SKM-1 treated with dmso at 0.1 percent for 144 hours (cell line): ENCODE measurements around the gene CTLA4.

ENCODE experiments used
- DNase-seq: peaks from one replicate; lab custom pipeline; 2025; ENCODE audit not compliant: unreplicated experiment; lab: John Stamatoyannopoulos, UW

CTLA4 gene

GRCh38 chr2:203889944-203890343, 22.4 kb downstream of the CTLA4 start:
- DNase-seq = no peak

- no peak for DNase-seq
These were observed 23.2 kb downstream of the CTLA4 start for GRCh38 chr2:203890733-203891132.

GRCh38 chr2:203891474-203891873, 23.9 kb downstream of the CTLA4 start:
- peak; percentile 79 for DNase-seq

- no peak for DNase-seq
These were observed 24.6 kb downstream of the CTLA4 start for GRCh38 chr2:203892207-203892606.

- DNase-seq = no peak
These were observed 25.8 kb downstream of the CTLA4 start for GRCh38 chr2:203893401-203893800.

- DNase-seq = no peak
These were observed 26.3 kb downstream of the CTLA4 start for GRCh38 chr2:203893840-203894239.

GRCh38 chr2:203894262-203894661, 26.7 kb downstream of the CTLA4 start:
- no peak for DNase-seq

- DNase-seq = peak; percentile 12
These were observed 30.0 kb downstream of the CTLA4 start for GRCh38 chr2:203897544-203897943.

- no peak for DNase-seq
These were observed 31.1 kb downstream of the CTLA4 start for GRCh38 chr2:203898657-203899056.

GRCh38 chr2:203900253-203900652, 32.7 kb downstream of the CTLA4 start:
- DNase-seq = no peak

GRCh38 chr2:203904022-203904421, 36.5 kb downstream of the CTLA4 start:
- DNase-seq = no peak

- DNase-seq = no peak
These were observed 38.1 kb downstream of the CTLA4 start for GRCh38 chr2:203905656-203906055.

- DNase-seq = peak; percentile 47
These were observed 40.7 kb downstream of the CTLA4 start for GRCh38 chr2:203908066-203908796.

GRCh38 chr2:203908797-203909185, 41.2 kb downstream of the CTLA4 start:
- DNase-seq = no peak

- peak; percentile 34 for DNase-seq
These were observed 41.8 kb downstream of the CTLA4 start for GRCh38 chr2:203909261-203909967.

- no peak for DNase-seq
These were observed 42.4 kb downstream of the CTLA4 start for GRCh38 chr2:203909974-203910373.

GRCh38 chr2:203913947-203914346, 46.4 kb downstream of the CTLA4 start:
- DNase-seq = no peak

GRCh38 chr2:203914546-203915182, 47.1 kb downstream of the CTLA4 start:
- DNase-seq = peak; percentile 51

GRCh38 chr2:203915256-203915655, 47.7 kb downstream of the CTLA4 start:
- no peak for DNase-seq

GRCh38 chr2:203916756-203917155, 49.2 kb downstream of the CTLA4 start:
- no peak for DNase-seq

- no peak for DNase-seq
These were observed 50.7 kb downstream of the CTLA4 start for GRCh38 chr2:203918264-203918663.

- no peak for DNase-seq
These were observed 51.3 kb downstream of the CTLA4 start for GRCh38 chr2:203918839-203919238.
